ENCODE data around the gene PDE3B. TPM values are rescaled to one million over a fixed set of nuclear protein-coding genes. Genes with fewer than 3 reads are reported as not detected.

The PDE3B gene
- total RNA-seq, 4 donors from 2014 or later = 1.2 to 12.6 (median 2.1) TPM

DNA sequence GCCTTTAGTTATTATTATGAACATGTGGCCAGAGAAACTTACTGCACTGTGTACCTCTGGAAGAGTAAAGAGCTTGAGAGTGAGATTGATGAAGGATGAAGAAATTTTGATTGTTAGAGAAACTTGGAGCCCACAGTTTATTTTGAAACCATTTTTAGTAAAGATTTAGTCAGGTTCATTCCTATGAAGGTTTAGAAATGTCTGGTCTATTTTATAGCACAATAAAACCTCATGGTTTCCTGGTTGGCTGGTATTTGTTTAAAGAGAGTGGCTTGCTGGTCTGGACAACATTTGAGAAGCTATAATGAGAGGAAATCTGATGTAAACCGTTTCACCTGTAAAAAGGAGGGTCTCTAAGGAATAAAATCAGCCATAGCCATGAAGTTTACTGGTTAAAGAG is 8.8 kb upstream of the PDE3B start:
- intact Hi-C loops (cut with DNase I) = no loop called here
- H3K27me3 ChIP-seq = peaks cover 0 to 5% (median 0%) of the 10 kb centered on the region in 4 donors
- H3K9me3 ChIP-seq = no peaks in the 10 kb centered on the region
- no peak for TF ChIP-seq POLR2A (IDR thresholded peaks at IDR 0.05)
- TF ChIP-seq, protein P1, sequence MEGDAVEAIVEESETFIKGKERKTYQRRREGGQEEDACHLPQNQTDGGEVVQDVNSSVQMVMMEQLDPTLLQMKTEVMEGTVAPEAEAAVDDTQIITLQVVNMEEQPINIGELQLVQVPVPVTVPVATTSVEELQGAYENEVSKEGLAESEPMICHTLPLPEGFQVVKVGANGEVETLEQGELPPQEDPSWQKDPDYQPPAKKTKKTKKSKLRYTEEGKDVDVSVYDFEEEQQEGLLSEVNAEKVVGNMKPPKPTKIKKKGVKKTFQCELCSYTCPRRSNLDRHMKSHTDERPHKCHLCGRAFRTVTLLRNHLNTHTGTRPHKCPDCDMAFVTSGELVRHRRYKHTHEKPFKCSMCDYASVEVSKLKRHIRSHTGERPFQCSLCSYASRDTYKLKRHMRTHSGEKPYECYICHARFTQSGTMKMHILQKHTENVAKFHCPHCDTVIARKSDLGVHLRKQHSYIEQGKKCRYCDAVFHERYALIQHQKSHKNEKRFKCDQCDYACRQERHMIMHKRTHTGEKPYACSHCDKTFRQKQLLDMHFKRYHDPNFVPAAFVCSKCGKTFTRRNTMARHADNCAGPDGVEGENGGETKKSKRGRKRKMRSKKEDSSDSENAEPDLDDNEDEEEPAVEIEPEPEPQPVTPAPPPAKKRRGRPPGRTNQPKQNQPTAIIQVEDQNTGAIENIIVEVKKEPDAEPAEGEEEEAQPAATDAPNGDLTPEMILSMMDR (IDR thresholded peaks at IDR 0.05) = no peak
- DNase-seq = no peak
- no peaks in the 10 kb centered on the region for H3K4me1 ChIP-seq
- no peak overlapping the region for H3K27ac ChIP-seq
- no peaks in the 10 kb centered on the region for H3K36me3 ChIP-seq
- no peak overlapping the region for H3K4me3 ChIP-seq
- WGBS, 2 donors = 15 to 28% methylated on average over 1 of the region's 1 CpG

GRCh38 chr11:14635546-14635945 is 8.1 kb upstream of the PDE3B start:
- TF ChIP-seq, protein P1 (IDR thresholded peaks at IDR 0.05) = no peak
- TF ChIP-seq POLR2A (IDR thresholded peaks at IDR 0.05) = no peak
- WGBS, 2 donors = 31 to 50% methylated on average over 1 of the region's 1 CpG
- H3K4me3 ChIP-seq = no peak overlapping the region
- DNase-seq = no peak
- H3K27ac ChIP-seq = no peak overlapping the region
- no peaks in the 10 kb centered on the region for H3K9me3 ChIP-seq
- no peaks in the 10 kb centered on the region for H3K4me1 ChIP-seq
- peaks cover 0 to 5% (median 0%) of the 10 kb centered on the region in 4 donors for H3K27me3 ChIP-seq
- no peaks in the 10 kb centered on the region for H3K36me3 ChIP-seq
- intact Hi-C loops (cut with DNase I) = no loop called here

- peaks cover 0 to 5% (median 0%) of the 10 kb centered on the region in 4 donors for H3K27me3 ChIP-seq
- no peak overlapping the region for H3K4me3 ChIP-seq
- no peak overlapping the region for H3K27ac ChIP-seq
- H3K4me1 ChIP-seq = no peaks in the 10 kb centered on the region
- DNase-seq = no peak
- H3K9me3 ChIP-seq = no peaks in the 10 kb centered on the region
- intact Hi-C loops (cut with DNase I) = no loop called here
- 33 to 39% methylated on average over 1 of the region's 1 CpG for WGBS, 2 donors
- H3K36me3 ChIP-seq = no peaks in the 10 kb centered on the region
- TF ChIP-seq, protein P1 (IDR thresholded peaks at IDR 0.05) = no peak
- no peak for TF ChIP-seq POLR2A (IDR thresholded peaks at IDR 0.05)
Observed at GRCh38 chr11:14636119-14636518, 7.5 kb upstream of the PDE3B start.

DNA sequence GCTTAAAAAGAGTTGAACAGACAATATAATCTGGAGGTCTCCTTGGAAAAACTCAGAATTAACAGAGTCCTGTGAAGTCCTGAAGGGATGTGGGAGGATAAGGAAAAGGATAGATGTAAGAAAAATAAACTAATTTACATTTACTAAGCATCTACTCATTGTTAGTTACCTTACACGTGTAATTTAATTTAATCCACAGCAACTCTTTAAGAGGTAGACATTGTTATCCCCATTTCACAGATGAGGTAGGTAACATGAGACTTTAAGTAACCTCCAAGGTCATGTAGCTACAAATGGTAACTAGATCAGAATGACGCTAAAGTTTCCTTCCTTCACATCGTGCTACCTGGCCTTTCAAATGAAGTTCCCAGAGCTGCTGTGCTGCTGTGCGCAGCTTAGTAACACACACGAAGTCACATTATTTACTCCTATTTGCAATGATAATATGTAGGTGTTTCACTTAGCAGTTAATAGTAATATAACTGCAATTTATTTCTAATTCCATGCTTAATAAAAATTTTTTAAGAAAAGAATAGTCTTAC is 5.7 kb upstream of the PDE3B start:
- Histone ChIP-seq H3K4me1 (peaks cover 0 to 5% (median 0%) of the 10 kb centered on the region in 3 donors), H3K27me3 (peaks cover 0 to 7% (median 0%) of the 10 kb centered on the region in 4 donors), H3K4me3 (no peak overlapping the region), H3K27ac (no peak overlapping the region), H3K36me3 (no peaks in the 10 kb centered on the region), H3K9me3 (no peaks in the 10 kb centered on the region)
- DNase-seq = no peak
- 81 to 86% methylated on average over 5 of the region's 5 CpGs for WGBS, 2 donors
- intact Hi-C loops (cut with DNase I) = no loop called here
- TF ChIP-seq, protein P1 (IDR thresholded peaks at IDR 0.05) = no peak
- TF ChIP-seq POLR2A (IDR thresholded peaks at IDR 0.05) = no peak

- H3K36me3 ChIP-seq = no peaks in the 10 kb centered on the region
- no peaks in the 10 kb centered on the region for H3K9me3 ChIP-seq
- H3K27ac ChIP-seq = no peak overlapping the region
- H3K27me3 ChIP-seq = peaks cover 0 to 14% (median 0%) of the 10 kb centered on the region in 4 donors
- intact Hi-C loops (cut with DNase I) = no loop called here
- 23 to 47% methylated on average over 3 of the region's 4 CpGs for WGBS, 2 donors
- H3K4me3 ChIP-seq = no peak overlapping the region
- TF ChIP-seq POLR2A (IDR thresholded peaks at IDR 0.05) = no peak
- TF ChIP-seq, protein P1 (IDR thresholded peaks at IDR 0.05) = no peak
- H3K4me1 ChIP-seq = peaks cover 0 to 9% (median 0%) of the 10 kb centered on the region in 3 donors
- no peak for DNase-seq
Observed at GRCh38 chr11:14638561-14638960, 5.0 kb upstream of the PDE3B start.
